Stimulated activated effector memory CD8-positive, alpha-beta T cell treated with anti-CD3 and anti-CD28 coated beads, Interleukin-12 subunit alpha, Interleukin-12 subunit beta, amount 100 ng/mL, for 72 hours (primary cell): ENCODE results near the gene DGKB.
"Not testable (repeated sequence)": the region's sequence is repeated elsewhere in the genome, so short reads cannot be mapped to it uniquely, and the experiment has no call there.

ENCODE experiments used
- ATAC-seq: fragments of 150-1000 bp; cut with Tn5 transposase; 2 replicates; pipeline ENCODE4 v1.10.0; 2021
- DNase-seq, 2 donors: peaks; one replicate each; pipeline ENCODE4 v3.0.0; 2021 to 2022; ENCODE audit warnings: low spot score in 2 of 2
- H3K27ac Mint-ChIP-seq: one replicate; pipeline ENCODE4 v1.8.0; 2022; ENCODE audit warnings: mild to moderate bottlenecking, mixed read lengths
- H3K36me3 Mint-ChIP-seq: one replicate; pipeline ENCODE4 v1.8.0; 2022; ENCODE audit warnings: mild to moderate bottlenecking, mixed read lengths
- H3K4me1 Mint-ChIP-seq: one replicate; pipeline ENCODE4 v1.8.0; 2022; ENCODE audit warnings: mixed read lengths
- H3K4me3 Mint-ChIP-seq: one replicate; pipeline ENCODE4 v1.8.0; 2022; ENCODE audit warnings: mild to moderate bottlenecking, mixed read lengths
- H3K9me3 Mint-ChIP-seq: one replicate; pipeline ENCODE4 v1.8.0; 2022; ENCODE audit warnings: mixed read lengths

Gene DGKB

GRCh38 chr7:14322724-14323123 is 579.8 kb downstream of the DGKB start:
- Mint-ChIP-seq H3K4me3 (no peak overlapping the region), H3K27ac (no peak overlapping the region), H3K36me3 (no peaks in the 10 kb centered on the region), H3K4me1 (no peaks in the 10 kb centered on the region), H3K9me3 (peaks cover 2% of the 10 kb centered on the region)
- DNase-seq (no peak), ATAC-seq (no peak)

DNA sequence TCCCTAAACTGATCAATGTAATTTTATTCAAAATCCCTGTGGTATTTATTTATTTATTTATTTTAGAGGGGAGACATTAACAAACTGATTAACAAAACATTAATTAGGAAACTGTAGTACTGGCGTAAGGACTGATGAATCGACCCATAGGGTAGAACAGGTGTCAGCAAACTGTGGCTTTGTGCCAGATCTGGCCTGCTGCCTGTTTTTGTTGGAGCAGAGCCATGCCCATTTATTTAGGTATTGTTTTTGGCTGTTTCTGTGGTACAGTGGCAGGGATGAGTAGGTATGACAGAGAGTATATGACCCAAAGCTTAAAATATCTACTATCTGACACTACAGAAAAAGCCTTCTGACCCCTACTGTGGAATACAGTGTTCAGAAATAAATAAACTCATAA is 580.6 kb downstream of the DGKB start:
- no peaks in the 10 kb centered on the region for H3K36me3 Mint-ChIP-seq
- peaks cover 2% of the 10 kb centered on the region for H3K9me3 Mint-ChIP-seq
- H3K4me3 Mint-ChIP-seq: no peak overlapping the region
- no peak for ATAC-seq
- no peaks in the 10 kb centered on the region for H3K4me1 Mint-ChIP-seq
- no peak overlapping the region for H3K27ac Mint-ChIP-seq
- no peak for DNase-seq

GRCh38 chr7:14309432-14309831 is 593.1 kb downstream of the DGKB start:
- H3K4me1 Mint-ChIP-seq: no peaks in the 10 kb centered on the region
- no peak for DNase-seq
- no peak overlapping the region for H3K4me3 Mint-ChIP-seq
- no peak overlapping the region for H3K27ac Mint-ChIP-seq
- no peaks in the 10 kb centered on the region for H3K36me3 Mint-ChIP-seq
- no peaks in the 10 kb centered on the region for H3K9me3 Mint-ChIP-seq
- no peak for ATAC-seq

DNA sequence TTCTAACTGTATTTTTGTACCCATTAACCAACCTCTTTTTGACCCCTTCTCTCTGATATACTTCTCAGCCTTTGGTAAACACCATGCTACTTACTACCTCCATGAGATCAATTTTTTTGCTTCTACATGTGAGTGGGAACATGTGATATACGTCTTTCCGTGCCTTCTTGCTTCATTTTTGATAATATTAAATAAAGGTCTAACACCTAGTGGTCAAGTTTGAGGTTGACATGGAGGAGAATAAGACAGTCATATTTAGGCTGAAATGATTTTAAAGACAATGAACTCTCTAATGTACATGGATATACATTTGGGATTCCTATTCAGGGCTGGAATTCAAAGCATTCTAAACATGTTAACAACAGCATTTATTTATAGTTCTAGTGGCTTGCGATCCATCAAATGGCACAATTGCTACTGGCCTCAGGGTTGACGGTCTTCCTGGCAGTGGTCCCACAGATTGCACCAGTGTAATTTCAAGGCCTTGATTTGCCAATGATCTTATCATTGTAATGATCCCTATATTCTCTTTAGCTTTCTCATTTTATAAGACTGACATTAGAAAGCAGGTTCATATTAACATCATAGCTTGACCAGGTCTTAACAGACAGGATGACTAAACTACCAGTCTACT is 597.2 kb downstream of the DGKB start:
- H3K36me3 Mint-ChIP-seq: no peaks in the 10 kb centered on the region
- no peak overlapping the region for H3K27ac Mint-ChIP-seq
- no peak overlapping the region for H3K4me3 Mint-ChIP-seq
- DNase-seq (no peak), ATAC-seq (no peak)
- no peaks in the 10 kb centered on the region for H3K9me3 Mint-ChIP-seq
- no peaks in the 10 kb centered on the region for H3K4me1 Mint-ChIP-seq

DNA sequence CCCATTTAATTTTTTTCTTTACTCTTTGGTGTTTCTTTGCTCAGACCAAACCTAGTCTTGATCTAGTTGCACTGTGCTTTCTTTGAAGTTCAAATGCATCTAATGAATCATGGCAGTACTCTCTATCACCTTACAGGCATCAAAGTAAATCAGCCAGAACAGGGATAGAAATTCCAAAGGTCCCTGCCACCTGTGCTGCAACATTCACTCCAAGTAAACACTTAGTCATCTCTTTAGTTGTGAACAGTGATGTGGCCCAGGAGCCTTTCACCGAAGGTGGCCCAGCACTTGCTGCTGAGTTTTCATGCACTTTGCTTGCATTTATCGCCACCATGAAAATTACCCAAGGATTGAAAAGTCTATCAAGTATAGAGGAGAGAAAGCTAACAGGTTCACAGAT is 599.0 kb downstream of the DGKB start:
- H3K4me3 Mint-ChIP-seq: no peak overlapping the region

GRCh38 chr7:14294637-14295036 is 607.9 kb downstream of the DGKB start:
- H3K27ac Mint-ChIP-seq: no peak overlapping the region
- DNase-seq (no peak), ATAC-seq (no peak)
- no peaks in the 10 kb centered on the region for H3K36me3 Mint-ChIP-seq
- no peak overlapping the region for H3K4me3 Mint-ChIP-seq
- H3K9me3 Mint-ChIP-seq: peaks cover 3% of the 10 kb centered on the region
- no peaks in the 10 kb centered on the region for H3K4me1 Mint-ChIP-seq

More for the DNA sequence above, 599.0 kb downstream of the DGKB start:
- Mint-ChIP-seq H3K36me3 (no peaks in the 10 kb centered on the region), H3K4me1 (no peaks in the 10 kb centered on the region), H3K27ac (no peak overlapping the region), H3K9me3 (no peaks in the 10 kb centered on the region)
- ATAC-seq: no peak
- DNase-seq: no peak

- ATAC-seq (no peak), DNase-seq (no peak)
- Mint-ChIP-seq H3K4me1 (no peaks in the 10 kb centered on the region), H3K27ac (no peak overlapping the region), H3K9me3 (peaks cover 3% of the 10 kb centered on the region), H3K4me3 (no peak overlapping the region), H3K36me3 (no peaks in the 10 kb centered on the region)
These were observed 609.1 kb downstream of the DGKB start for GRCh38 chr7:14293434-14293833.

DNA sequence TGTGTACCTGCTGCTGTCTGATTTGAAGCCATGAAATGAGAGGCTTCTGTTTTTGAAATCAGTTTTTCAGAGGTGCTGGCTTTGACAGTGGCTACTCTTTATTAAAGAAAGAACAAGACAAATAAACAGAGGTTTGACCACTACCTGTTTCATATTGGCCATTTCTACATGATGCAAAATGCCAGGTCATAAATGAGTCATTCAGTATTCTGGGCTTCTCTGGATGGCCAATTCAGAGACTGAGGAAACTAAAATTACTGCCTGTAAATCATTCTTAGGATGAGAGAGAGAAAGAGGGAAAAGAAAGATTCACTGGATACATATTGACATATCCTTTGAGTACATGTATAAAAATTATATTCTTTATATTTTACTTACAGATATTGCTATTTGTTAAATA is 609.8 kb downstream of the DGKB start:
- H3K4me3 Mint-ChIP-seq: no peak overlapping the region
- H3K4me1 Mint-ChIP-seq: no peaks in the 10 kb centered on the region
- ATAC-seq (no peak), DNase-seq (no peak)
- no peak overlapping the region for H3K27ac Mint-ChIP-seq
- H3K9me3 Mint-ChIP-seq: peaks cover 3% of the 10 kb centered on the region
- no peaks in the 10 kb centered on the region for H3K36me3 Mint-ChIP-seq

- no peaks in the 10 kb centered on the region for H3K9me3 Mint-ChIP-seq
- ATAC-seq (no peak), DNase-seq (no peak)
- H3K27ac Mint-ChIP-seq: no peak overlapping the region
- no peak overlapping the region for H3K4me3 Mint-ChIP-seq
- no peaks in the 10 kb centered on the region for H3K36me3 Mint-ChIP-seq
- H3K4me1 Mint-ChIP-seq: no peaks in the 10 kb centered on the region
These were observed 612.6 kb downstream of the DGKB start for GRCh38 chr7:14289957-14290356.

- DNase-seq (no peak), ATAC-seq (no peak)
- Mint-ChIP-seq H3K9me3 (no peaks in the 10 kb centered on the region), H3K36me3 (no peaks in the 10 kb centered on the region), H3K4me1 (no peaks in the 10 kb centered on the region), H3K27ac (no peak overlapping the region), H3K4me3 (no peak overlapping the region)
These were observed 613.9 kb downstream of the DGKB start for GRCh38 chr7:14288701-14289100.

DNA sequence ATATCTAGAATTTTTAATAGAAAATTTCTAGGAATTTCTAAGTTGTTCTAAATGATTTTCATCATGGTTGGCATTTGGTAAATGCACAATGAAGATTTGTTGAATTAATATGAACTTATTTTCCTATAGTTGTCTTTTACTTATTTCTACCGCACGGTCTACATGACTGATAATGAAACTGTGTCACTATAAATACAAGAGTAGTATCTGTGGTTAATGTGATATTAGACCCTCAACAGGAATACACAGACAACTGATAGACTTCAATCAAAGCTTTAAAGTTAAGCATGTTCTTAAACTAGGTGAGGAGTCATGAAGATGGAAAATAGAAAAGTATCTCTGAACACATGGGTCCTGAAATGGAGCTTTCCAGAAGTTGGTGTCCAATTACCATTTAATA is 615.2 kb downstream of the DGKB start:
- ATAC-seq (no peak), DNase-seq (no peak)
- no peaks in the 10 kb centered on the region for H3K4me1 Mint-ChIP-seq
- H3K36me3 Mint-ChIP-seq: no peaks in the 10 kb centered on the region
- no peaks in the 10 kb centered on the region for H3K9me3 Mint-ChIP-seq
- no peak overlapping the region for H3K27ac Mint-ChIP-seq
- no peak overlapping the region for H3K4me3 Mint-ChIP-seq

GRCh38 chr7:14286036-14286435 is 616.5 kb downstream of the DGKB start:
- DNase-seq: no peak
- no peaks in the 10 kb centered on the region for H3K9me3 Mint-ChIP-seq
- no peaks in the 10 kb centered on the region for H3K36me3 Mint-ChIP-seq
- no peak overlapping the region for H3K27ac Mint-ChIP-seq
- no peak overlapping the region for H3K4me3 Mint-ChIP-seq
- no peaks in the 10 kb centered on the region for H3K4me1 Mint-ChIP-seq
- ATAC-seq: no peak

DNA sequence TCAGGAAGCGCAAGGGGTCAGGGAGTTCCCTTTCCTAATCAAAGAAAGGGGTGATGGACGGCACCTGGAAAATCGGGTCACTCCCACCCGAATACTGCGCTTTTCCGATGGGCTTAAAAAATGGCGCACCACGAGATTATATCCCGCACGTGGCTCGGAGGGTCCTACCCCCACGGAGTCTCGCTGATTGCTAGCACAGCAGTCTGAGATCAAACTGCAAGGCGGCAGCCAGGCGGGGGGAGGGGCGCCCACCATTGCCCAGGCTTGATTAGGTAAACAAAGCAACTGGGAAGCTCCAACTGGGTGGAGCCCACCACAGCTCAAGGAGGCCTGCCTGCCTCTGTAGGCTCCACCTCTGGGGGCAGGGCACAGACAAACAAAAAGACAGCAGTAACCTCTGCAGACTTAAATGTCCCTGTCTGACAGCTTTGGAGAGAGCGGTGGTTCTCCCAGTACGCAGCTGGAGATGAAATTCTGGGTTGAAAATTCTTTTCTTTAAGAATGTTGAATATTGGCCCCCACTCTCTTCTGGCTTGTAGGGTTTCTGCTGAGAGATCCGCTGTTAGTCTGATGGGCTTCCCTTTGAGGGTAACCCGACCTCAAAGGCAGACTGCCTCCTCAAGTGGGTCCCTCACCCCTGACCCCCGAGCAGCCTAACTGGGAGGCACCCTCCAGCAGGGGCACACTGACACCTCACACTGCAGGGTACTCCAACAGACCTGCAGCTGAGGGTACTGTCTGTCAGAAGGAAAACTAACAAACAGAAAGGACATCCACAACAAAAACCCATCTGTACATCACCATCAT is 623.3 kb downstream of the DGKB start:
- not testable (repeated sequence) for H3K4me1 Mint-ChIP-seq, H3K36me3 Mint-ChIP-seq, ATAC-seq, H3K9me3 Mint-ChIP-seq, H3K27ac Mint-ChIP-seq, H3K4me3 Mint-ChIP-seq, DNase-seq

DNA sequence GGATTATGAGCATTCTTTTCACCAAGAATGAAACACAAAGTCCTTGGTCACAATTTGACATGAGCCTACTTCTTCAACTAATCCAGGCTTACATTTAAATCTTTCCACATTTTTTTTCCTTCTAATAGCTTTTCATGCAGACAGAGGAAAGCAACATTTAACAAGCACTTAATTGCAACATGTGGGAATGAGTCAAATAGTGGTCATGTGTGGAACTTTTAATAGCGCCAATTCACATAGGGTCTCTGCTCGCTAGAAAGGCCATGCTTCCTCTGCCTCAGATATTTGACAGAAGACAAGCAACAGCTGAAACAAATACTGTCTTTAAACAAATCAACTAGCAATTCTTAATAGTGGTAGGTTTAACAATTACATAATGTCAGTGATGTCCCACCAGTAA is 627.2 kb downstream of the DGKB start:
- no peaks in the 10 kb centered on the region for H3K4me1 Mint-ChIP-seq
- H3K9me3 Mint-ChIP-seq: peaks cover 3% of the 10 kb centered on the region
- no peak overlapping the region for H3K4me3 Mint-ChIP-seq
- DNase-seq: no peak
- no peak overlapping the region for H3K27ac Mint-ChIP-seq
- ATAC-seq: no peak
- H3K36me3 Mint-ChIP-seq: no peaks in the 10 kb centered on the region

DNA sequence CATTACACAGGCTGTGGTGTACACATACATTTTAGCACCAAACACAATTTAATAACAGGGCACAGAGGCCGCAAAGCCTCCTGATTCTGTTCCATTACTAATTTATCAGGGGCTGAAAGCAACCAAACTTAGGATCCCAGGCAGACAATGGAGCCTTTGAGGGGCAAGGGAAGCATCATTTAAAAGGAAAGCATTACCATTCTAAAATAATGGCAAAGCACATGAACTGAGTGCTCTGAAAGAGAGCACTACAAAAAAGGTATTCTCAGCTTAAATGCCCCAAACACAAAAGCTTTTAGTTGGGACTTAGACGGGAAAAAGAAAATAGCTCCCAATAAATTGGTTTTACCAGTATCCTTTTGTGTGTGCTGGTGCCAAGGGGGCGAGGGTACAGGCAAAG is 631.1 kb downstream of the DGKB start:
- Mint-ChIP-seq H3K4me1 (no peaks in the 10 kb centered on the region), H3K9me3 (no peaks in the 10 kb centered on the region), H3K36me3 (no peaks in the 10 kb centered on the region), H3K27ac (no peak overlapping the region), H3K4me3 (no peak overlapping the region)
- DNase-seq: no peak
- ATAC-seq: no peak

GRCh38 chr7:14270099-14270498 is 632.5 kb downstream of the DGKB start:
- DNase-seq (no peak), ATAC-seq (peak; percentile 61)
- Mint-ChIP-seq H3K27ac (no peak overlapping the region), H3K4me1 (no peaks in the 10 kb centered on the region), H3K9me3 (no peaks in the 10 kb centered on the region), H3K4me3 (no peak overlapping the region), H3K36me3 (no peaks in the 10 kb centered on the region)
